ENCODE data around the gene RPL10A. TPM values are rescaled to one million over a fixed set of nuclear protein-coding genes. Genes with fewer than 3 reads are reported as not detected.

The RPL10A gene
- total RNA-seq, 1 donor from 2014 or later = 643 TPM

DNA sequence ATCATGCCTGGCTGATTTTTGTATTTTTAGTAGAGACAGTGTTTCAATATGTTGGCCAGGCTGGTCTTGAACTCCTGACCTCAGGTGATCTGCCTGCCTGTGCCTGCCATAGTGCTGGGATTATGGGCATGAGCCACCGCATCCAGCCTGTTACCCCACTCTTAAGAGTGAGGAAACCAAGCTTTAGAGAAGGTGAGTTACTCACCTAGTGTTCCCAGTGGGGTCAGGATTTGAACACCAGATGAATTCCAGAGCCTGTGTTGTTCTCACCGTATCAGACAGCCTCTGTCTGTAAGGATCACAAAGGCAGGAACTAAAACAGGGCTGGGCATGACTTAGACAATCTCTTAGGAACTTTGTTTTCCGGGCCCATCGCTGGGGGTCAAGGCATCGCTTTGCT lies 25.5 kb upstream of the RPL10A start:
- Histone ChIP-seq H3K27me3 (no peaks in the 10 kb centered on the region), H3K4me1 (no peaks in the 10 kb centered on the region), H3K27ac (no peak overlapping the region), H3K4me3 (no peak overlapping the region), H3K9me3 (no peaks in the 10 kb centered on the region), H3K36me3 (no peaks in the 10 kb centered on the region)
- DNase-seq (ENCODE audit: low spot score in 2 of 2) = no peak
- no peak for TF ChIP-seq CTCF (IDR thresholded peaks at IDR 0.05)
- intact Hi-C loops (cut with DNase I) = no loop called here

- Histone ChIP-seq H3K27me3 (no peaks in the 10 kb centered on the region), H3K4me1 (no peaks in the 10 kb centered on the region), H3K36me3 (no peaks in the 10 kb centered on the region), H3K9me3 (no peaks in the 10 kb centered on the region), H3K4me3 (no peak overlapping the region), H3K27ac (no peak overlapping the region)
- DNase-seq (ENCODE audit: low spot score in 2 of 2) = no peak
- intact Hi-C loops (cut with DNase I) = no loop called here
- no peak for TF ChIP-seq CTCF (IDR thresholded peaks at IDR 0.05)
Measured at GRCh38 chr6:35443341-35444030, 24.7 kb upstream of the RPL10A start.

GRCh38 chr6:35445691-35446090 lies 22.5 kb upstream of the RPL10A start:
- no peaks in the 10 kb centered on the region for H3K27me3 ChIP-seq
- DNase-seq (ENCODE audit: low spot score in 2 of 2) = no peak
- H3K4me1 ChIP-seq = no peaks in the 10 kb centered on the region
- H3K9me3 ChIP-seq = no peaks in the 10 kb centered on the region
- no peak overlapping the region for H3K27ac ChIP-seq
- intact Hi-C loops (cut with DNase I) = no loop called here
- no peak overlapping the region for H3K4me3 ChIP-seq
- no peaks in the 10 kb centered on the region for H3K36me3 ChIP-seq
- TF ChIP-seq CTCF (IDR thresholded peaks at IDR 0.05) = no peak

GRCh38 chr6:35448191-35448590 lies 20.0 kb upstream of the RPL10A start:
- DNase-seq (ENCODE audit: low spot score in 2 of 2) = no peak
- Histone ChIP-seq H3K27ac (no peak overlapping the region), H3K27me3 (no peaks in the 10 kb centered on the region), H3K4me3 (no peak overlapping the region), H3K4me1 (no peaks in the 10 kb centered on the region), H3K9me3 (no peaks in the 10 kb centered on the region), H3K36me3 (no peaks in the 10 kb centered on the region)
- no peak for TF ChIP-seq CTCF (IDR thresholded peaks at IDR 0.05)
- intact Hi-C loops (cut with DNase I) = loop anchor here (2.0 kb wide), 2 partner anchors 33 to 151 kb away; partner anchors contain the start of gene DEF6

GRCh38 chr6:35449287-35449881 lies 18.8 kb upstream of the RPL10A start:
- Histone ChIP-seq H3K27ac (no peak overlapping the region), H3K4me3 (no peak overlapping the region), H3K27me3 (no peaks in the 10 kb centered on the region), H3K9me3 (no peaks in the 10 kb centered on the region), H3K4me1 (no peaks in the 10 kb centered on the region), H3K36me3 (no peaks in the 10 kb centered on the region)
- TF ChIP-seq CTCF (IDR thresholded peaks at IDR 0.05) = peak; percentile 50 to 76 (median 66)
- intact Hi-C loops (cut with DNase I) = loop anchor here (1.0 to 2.0 kb wide), 3 partner anchors 35 to 153 kb away; partner anchors contain the start of genes DEF6 and PPARD
- no peak for DNase-seq (ENCODE audit: low spot score in 2 of 2)

Measured in ascending aorta (tissue), 2 donors.